Activated T-helper 2 cell treated with anti-CD3 and anti-CD28 coated beads, Interferon-gamma antibody, Interleukin-2, Interleukin-4, amounts not matched to agents 10 μg/mL and 5 μg/mL and 100 μg/mL, durations not matched to agents 14 hours and 24 hours and 36 hours (primary cell): ENCODE measurements around the gene ERC2. TPM values are rescaled to one million over a fixed set of nuclear protein-coding genes. Genes with fewer than 3 reads are reported as not detected.

ENCODE experiments used
- DNase-seq: peaks from one replicate; pipeline ENCODE4 v3.0.0; 2021; ENCODE audit warnings: low spot score
- H3K27ac Mint-ChIP-seq: one replicate; pipeline ENCODE4 v1.8.0; 2021; ENCODE audit warnings: mixed read lengths
- H3K27me3 Mint-ChIP-seq: one replicate; pipeline ENCODE4 v1.8.0; 2021; ENCODE audit warnings: low read depth, mixed read lengths
- H3K36me3 Mint-ChIP-seq: one replicate; pipeline ENCODE4 v1.8.0; 2021; ENCODE audit warnings: low read depth, mixed read lengths
- H3K4me1 Mint-ChIP-seq: one replicate; pipeline ENCODE4 v1.8.0; 2021; ENCODE audit warnings: low read depth, mixed read lengths
- H3K4me3 Mint-ChIP-seq: one replicate; pipeline ENCODE4 v1.8.0; 2021; ENCODE audit warnings: low read depth, mild to moderate bottlenecking, moderate library complexity, mixed read lengths
- H3K9me3 Mint-ChIP-seq: one replicate; pipeline ENCODE4 v1.8.0; 2021; ENCODE audit warnings: mixed read lengths
- intact Hi-C: fragments of 100-400 bp; cut with micrococcal nuclease; formaldehyde crosslinking; loops from one replicate; pipeline ENCODE4 v1.15.1; 2023
- total RNA-seq: library from RNA; stranded (reverse); gene quantifications from 2 replicates; pipeline ENCODE4 v1.2.3, GENCODE V29; 2022

The ERC2 gene
- total RNA-seq, 1 donor from 2014 or later = 0.09 TPM

GRCh38 chr3:55708921-55709320 is 759.3 kb downstream of the ERC2 start:
- no peak for DNase-seq
- H3K4me3 Mint-ChIP-seq = no peak overlapping the region
- intact Hi-C loops = no loop called here
- no peaks in the 10 kb centered on the region for H3K4me1 Mint-ChIP-seq
- no peak overlapping the region for H3K27ac Mint-ChIP-seq
- no peaks in the 10 kb centered on the region for H3K36me3 Mint-ChIP-seq
- no peaks in the 10 kb centered on the region for H3K27me3 Mint-ChIP-seq
- H3K9me3 Mint-ChIP-seq = no peaks in the 10 kb centered on the region

GRCh38 chr3:55708242-55708641 is 760.0 kb downstream of the ERC2 start:
- intact Hi-C loops = no loop called here

GRCh38 chr3:55704521-55704920 is 763.7 kb downstream of the ERC2 start:
- Mint-ChIP-seq H3K9me3 (no peaks in the 10 kb centered on the region), H3K4me3 (no peak overlapping the region), H3K27me3 (no peaks in the 10 kb centered on the region), H3K36me3 (no peaks in the 10 kb centered on the region), H3K4me1 (no peaks in the 10 kb centered on the region), H3K27ac (no peak overlapping the region)
- intact Hi-C loops = no loop called here
- DNase-seq = no peak

More at GRCh38 chr3:55708242-55708641, 760.0 kb downstream of the ERC2 start:
- DNase-seq = no peak
- H3K36me3 Mint-ChIP-seq = no peaks in the 10 kb centered on the region
- no peaks in the 10 kb centered on the region for H3K27me3 Mint-ChIP-seq
- no peak overlapping the region for H3K4me3 Mint-ChIP-seq
- H3K9me3 Mint-ChIP-seq = no peaks in the 10 kb centered on the region
- H3K27ac Mint-ChIP-seq = no peak overlapping the region
- H3K4me1 Mint-ChIP-seq = no peaks in the 10 kb centered on the region

GRCh38 chr3:55702822-55703221 is 765.4 kb downstream of the ERC2 start:
- intact Hi-C loops = no loop called here
- H3K4me1 Mint-ChIP-seq = no peaks in the 10 kb centered on the region
- DNase-seq = no peak
- H3K27ac Mint-ChIP-seq = no peak overlapping the region
- no peaks in the 10 kb centered on the region for H3K36me3 Mint-ChIP-seq
- no peaks in the 10 kb centered on the region for H3K27me3 Mint-ChIP-seq
- H3K9me3 Mint-ChIP-seq = no peaks in the 10 kb centered on the region
- H3K4me3 Mint-ChIP-seq = no peak overlapping the region

GRCh38 chr3:55701997-55702396 is 766.3 kb downstream of the ERC2 start:
- intact Hi-C loops = no loop called here
- no peaks in the 10 kb centered on the region for H3K9me3 Mint-ChIP-seq

GRCh38 chr3:55698831-55699230 is 769.4 kb downstream of the ERC2 start:
- Mint-ChIP-seq H3K36me3 (no peaks in the 10 kb centered on the region), H3K4me3 (no peak overlapping the region), H3K9me3 (no peaks in the 10 kb centered on the region), H3K27me3 (no peaks in the 10 kb centered on the region), H3K4me1 (no peaks in the 10 kb centered on the region), H3K27ac (no peak overlapping the region)
- no peak for DNase-seq
- intact Hi-C loops = no loop called here

More at GRCh38 chr3:55701997-55702396, 766.3 kb downstream of the ERC2 start:
- Mint-ChIP-seq H3K4me1 (no peaks in the 10 kb centered on the region), H3K4me3 (no peak overlapping the region), H3K27me3 (no peaks in the 10 kb centered on the region), H3K36me3 (no peaks in the 10 kb centered on the region), H3K27ac (no peak overlapping the region)
- DNase-seq = no peak

GRCh38 chr3:55697177-55697865 is 770.9 kb downstream of the ERC2 start:
- Mint-ChIP-seq H3K27ac (no peak overlapping the region), H3K36me3 (no peaks in the 10 kb centered on the region), H3K27me3 (no peaks in the 10 kb centered on the region), H3K4me1 (no peaks in the 10 kb centered on the region), H3K9me3 (no peaks in the 10 kb centered on the region), H3K4me3 (no peak overlapping the region)
- DNase-seq = no peak
- intact Hi-C loops = no loop called here

- no peak overlapping the region for H3K4me3 Mint-ChIP-seq
- no peaks in the 10 kb centered on the region for H3K36me3 Mint-ChIP-seq
- no peak for DNase-seq
- intact Hi-C loops = no loop called here
- H3K9me3 Mint-ChIP-seq = no peaks in the 10 kb centered on the region
- H3K27me3 Mint-ChIP-seq = no peaks in the 10 kb centered on the region
- no peak overlapping the region for H3K27ac Mint-ChIP-seq
- H3K4me1 Mint-ChIP-seq = no peaks in the 10 kb centered on the region
These were observed 775.2 kb downstream of the ERC2 start for GRCh38 chr3:55692957-55693558.

- no peaks in the 10 kb centered on the region for H3K9me3 Mint-ChIP-seq
- H3K4me1 Mint-ChIP-seq = no peaks in the 10 kb centered on the region
- no peak for DNase-seq
- no peak overlapping the region for H3K4me3 Mint-ChIP-seq
- H3K27ac Mint-ChIP-seq = no peak overlapping the region
- intact Hi-C loops = no loop called here
- no peaks in the 10 kb centered on the region for H3K27me3 Mint-ChIP-seq
- H3K36me3 Mint-ChIP-seq = no peaks in the 10 kb centered on the region
These were observed 775.8 kb downstream of the ERC2 start for GRCh38 chr3:55692295-55692956.

- Mint-ChIP-seq H3K4me3 (no peak overlapping the region), H3K27ac (no peak overlapping the region), H3K27me3 (no peaks in the 10 kb centered on the region), H3K4me1 (no peaks in the 10 kb centered on the region), H3K9me3 (no peaks in the 10 kb centered on the region), H3K36me3 (no peaks in the 10 kb centered on the region)
- DNase-seq = no peak
- intact Hi-C loops = no loop called here
These were observed 777.1 kb downstream of the ERC2 start for GRCh38 chr3:55691141-55691540.

GRCh38 chr3:55690726-55691125 is 777.5 kb downstream of the ERC2 start:
- Mint-ChIP-seq H3K4me1 (no peaks in the 10 kb centered on the region), H3K9me3 (no peaks in the 10 kb centered on the region), H3K27ac (no peak overlapping the region), H3K36me3 (no peaks in the 10 kb centered on the region), H3K4me3 (no peak overlapping the region), H3K27me3 (no peaks in the 10 kb centered on the region)
- intact Hi-C loops = no loop called here
- DNase-seq = no peak

- no peak overlapping the region for H3K4me3 Mint-ChIP-seq
- H3K36me3 Mint-ChIP-seq = no peaks in the 10 kb centered on the region
- H3K27ac Mint-ChIP-seq = no peak overlapping the region
- intact Hi-C loops = no loop called here
- no peaks in the 10 kb centered on the region for H3K9me3 Mint-ChIP-seq
- no peaks in the 10 kb centered on the region for H3K4me1 Mint-ChIP-seq
- no peaks in the 10 kb centered on the region for H3K27me3 Mint-ChIP-seq
- DNase-seq = no peak
These were observed 778.1 kb downstream of the ERC2 start for GRCh38 chr3:55690177-55690576.

- Mint-ChIP-seq H3K27ac (no peak overlapping the region), H3K4me1 (no peaks in the 10 kb centered on the region), H3K27me3 (no peaks in the 10 kb centered on the region), H3K9me3 (no peaks in the 10 kb centered on the region), H3K36me3 (no peaks in the 10 kb centered on the region), H3K4me3 (no peak overlapping the region)
- intact Hi-C loops = no loop called here
- no peak for DNase-seq
These were observed 780.1 kb downstream of the ERC2 start for GRCh38 chr3:55688154-55688553.
